NCI-H345 (cell line): ENCODE data around the gene RNASE8.

Source experiments
- DNase-seq: peaks from one replicate; lab custom pipeline; 2025; lab: John Stamatoyannopoulos, UW

The RNASE8 gene

GRCh38 chr14:21106498-21107282 is 49.1 kb downstream of the RNASE8 start:
- peak; percentile 82 for DNase-seq

DNA sequence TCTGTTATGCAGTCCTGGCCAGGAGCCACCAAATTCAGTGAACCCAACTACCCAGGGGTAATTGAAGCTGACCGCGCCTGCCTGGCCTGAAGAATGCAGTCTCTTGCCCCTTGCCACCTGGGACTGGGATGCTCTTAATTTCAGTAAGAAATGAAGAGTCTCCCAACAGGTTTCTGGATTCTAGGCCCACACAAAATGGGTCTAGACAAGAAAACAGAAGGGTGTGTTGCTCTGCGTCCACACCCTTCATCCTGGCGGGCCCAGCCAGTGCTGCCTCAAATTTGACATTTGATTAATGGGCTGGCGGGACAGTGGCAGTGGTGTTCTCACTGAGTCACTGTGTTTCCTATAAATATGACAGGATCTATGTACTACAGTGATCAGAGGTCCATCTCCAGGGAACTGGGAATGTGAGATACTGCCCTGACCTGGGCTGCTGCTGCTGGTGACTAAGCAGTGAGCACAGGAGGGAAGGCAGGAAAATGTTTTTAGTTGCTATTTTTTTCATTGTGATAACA is 49.7 kb downstream of the RNASE8 start:
- no peak for DNase-seq
